Mesothelial cell of epicardium (in vitro differentiated cells): ENCODE measurements around the gene WRAP73. TPM values are rescaled to one million over a fixed set of nuclear protein-coding genes. Genes with fewer than 3 reads are reported as not detected.
A peak's percentile ranks its signal among the peaks of the same experiment; 100 is the strongest.

ENCODE experiments used
- DNase-seq, 2 experiments: peaks; one replicate each; pipeline ENCODE4 v3.0.0; 2021; ENCODE audit warnings: low spot score in 2 of 2; ENCODE audit not compliant: unreplicated experiment in 2 of 2
- H3K27ac Mint-ChIP-seq: 2 replicates; pipeline ENCODE4 v1.8.0; 2021; ENCODE audit warnings: mixed read lengths
- H3K27me3 Mint-ChIP-seq: 2 replicates; pipeline ENCODE4 v1.8.0; 2021; ENCODE audit warnings: low read depth, mixed read lengths
- H3K36me3 Mint-ChIP-seq: 2 replicates; pipeline ENCODE4 v1.8.0; 2021; ENCODE audit warnings: mixed read lengths
- H3K4me1 Mint-ChIP-seq: 2 replicates; pipeline ENCODE4 v1.8.0; 2021; ENCODE audit warnings: mixed read lengths
- H3K4me3 Mint-ChIP-seq: 2 replicates; pipeline ENCODE4 v1.8.0; 2021; ENCODE audit warnings: mild to moderate bottlenecking, moderate library complexity, mixed read lengths
- H3K9me3 Mint-ChIP-seq: 2 replicates; pipeline ENCODE4 v1.8.0; 2021; ENCODE audit warnings: mixed read lengths
- CTCF ChIP-seq: fragments of 200-600 bp; sonication (generic); IDR thresholded peaks from one replicate; pipeline ENCODE4 v1.5.0; 2021; ENCODE audit warnings: antibody characterized with exemption; ENCODE audit not compliant: unreplicated experiment
- total RNA-seq: library from RNA; stranded (reverse); gene quantifications from 3 replicates; pipeline ENCODE4 v1.2.1, GENCODE V29; 2021

WRAP73 gene
- total RNA-seq, 1 donor from 2014 or later = 20.8 TPM

DNA sequence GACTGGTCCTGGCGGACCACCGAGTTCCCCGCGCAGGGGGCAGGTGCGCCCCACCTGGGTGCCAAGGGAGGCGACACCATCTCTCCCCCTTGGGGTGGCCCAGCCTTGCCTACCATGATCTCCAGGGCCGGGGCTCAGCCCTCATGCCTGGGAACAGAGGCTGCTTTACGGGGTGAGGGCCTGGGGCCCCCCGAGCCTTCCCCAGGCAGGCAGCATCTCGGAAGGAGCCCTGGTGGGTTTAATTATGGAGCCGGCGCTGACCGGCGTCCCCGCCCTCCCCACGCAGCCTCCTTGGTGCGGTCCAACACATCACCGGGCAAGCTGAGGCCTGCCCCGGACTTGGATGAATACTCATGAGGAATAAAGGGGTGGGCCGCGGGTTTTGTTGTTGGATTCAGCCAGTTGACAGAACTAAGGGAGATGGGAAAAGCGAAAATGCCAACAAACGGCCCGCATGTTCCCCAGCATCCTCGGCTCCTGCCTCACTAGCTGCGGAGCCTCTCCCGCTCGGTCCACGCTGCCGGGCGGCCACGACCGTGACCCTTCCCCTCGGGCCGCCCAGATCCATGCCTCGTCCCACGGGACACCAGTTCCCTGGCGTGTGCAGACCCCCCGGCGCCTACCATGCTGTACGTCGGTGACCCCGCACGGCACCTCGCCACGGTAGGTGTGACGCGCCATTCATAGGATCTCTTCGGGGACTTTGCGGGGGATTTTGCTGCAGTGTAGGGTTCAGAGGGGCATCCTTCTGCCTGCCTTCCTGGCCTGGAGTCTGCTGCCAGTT lies 40.6 kb upstream of the WRAP73 start:
- DNase-seq = no peak
- no peak for TF ChIP-seq CTCF
- H3K27ac Mint-ChIP-seq = no peak overlapping the region
- no peaks in the 10 kb centered on the region for H3K36me3 Mint-ChIP-seq
- no peak overlapping the region for H3K4me3 Mint-ChIP-seq
- peaks cover 13% of the 10 kb centered on the region for H3K4me1 Mint-ChIP-seq
- peaks cover 26% of the 10 kb centered on the region for H3K27me3 Mint-ChIP-seq
- H3K9me3 Mint-ChIP-seq = no peaks in the 10 kb centered on the region

DNA sequence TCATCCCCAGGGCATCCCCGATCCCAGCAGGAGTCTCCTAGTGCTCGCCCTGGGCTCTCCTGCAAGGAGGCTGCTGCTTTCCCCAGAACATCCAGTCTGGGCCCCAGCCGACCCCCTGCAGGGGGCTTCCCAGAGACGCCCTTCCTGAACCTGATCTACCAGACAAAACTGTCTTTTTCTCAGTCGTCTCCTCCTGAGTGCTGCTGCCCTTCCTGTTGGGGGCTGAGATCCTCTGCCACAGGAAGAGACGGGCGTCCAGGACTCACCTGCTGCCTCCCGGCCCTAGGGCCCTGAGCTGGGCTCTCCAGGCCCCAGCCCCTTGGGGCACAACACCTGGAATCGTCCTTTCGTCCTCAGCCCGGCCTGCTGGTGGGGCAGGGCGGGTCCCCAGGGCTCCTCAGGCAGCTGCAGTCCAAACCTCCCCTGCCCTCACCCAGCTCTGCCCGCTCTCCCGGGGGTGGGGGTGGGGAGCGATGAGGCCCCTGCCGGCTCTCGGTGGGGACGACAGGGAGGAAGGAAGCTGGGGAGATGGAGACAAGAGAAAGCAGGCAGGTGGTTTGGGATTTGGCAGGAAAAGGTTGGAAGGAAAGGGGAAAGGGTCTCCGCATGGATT lies 39.3 kb upstream of the WRAP73 start:
- H3K27ac Mint-ChIP-seq = no peak overlapping the region
- no peak overlapping the region for H3K4me3 Mint-ChIP-seq
- H3K9me3 Mint-ChIP-seq = no peaks in the 10 kb centered on the region
- TF ChIP-seq CTCF = no peak
- no peak for DNase-seq
- H3K27me3 Mint-ChIP-seq = peaks cover 27% of the 10 kb centered on the region
- H3K36me3 Mint-ChIP-seq = no peaks in the 10 kb centered on the region
- peaks cover 20% of the 10 kb centered on the region for H3K4me1 Mint-ChIP-seq

DNA sequence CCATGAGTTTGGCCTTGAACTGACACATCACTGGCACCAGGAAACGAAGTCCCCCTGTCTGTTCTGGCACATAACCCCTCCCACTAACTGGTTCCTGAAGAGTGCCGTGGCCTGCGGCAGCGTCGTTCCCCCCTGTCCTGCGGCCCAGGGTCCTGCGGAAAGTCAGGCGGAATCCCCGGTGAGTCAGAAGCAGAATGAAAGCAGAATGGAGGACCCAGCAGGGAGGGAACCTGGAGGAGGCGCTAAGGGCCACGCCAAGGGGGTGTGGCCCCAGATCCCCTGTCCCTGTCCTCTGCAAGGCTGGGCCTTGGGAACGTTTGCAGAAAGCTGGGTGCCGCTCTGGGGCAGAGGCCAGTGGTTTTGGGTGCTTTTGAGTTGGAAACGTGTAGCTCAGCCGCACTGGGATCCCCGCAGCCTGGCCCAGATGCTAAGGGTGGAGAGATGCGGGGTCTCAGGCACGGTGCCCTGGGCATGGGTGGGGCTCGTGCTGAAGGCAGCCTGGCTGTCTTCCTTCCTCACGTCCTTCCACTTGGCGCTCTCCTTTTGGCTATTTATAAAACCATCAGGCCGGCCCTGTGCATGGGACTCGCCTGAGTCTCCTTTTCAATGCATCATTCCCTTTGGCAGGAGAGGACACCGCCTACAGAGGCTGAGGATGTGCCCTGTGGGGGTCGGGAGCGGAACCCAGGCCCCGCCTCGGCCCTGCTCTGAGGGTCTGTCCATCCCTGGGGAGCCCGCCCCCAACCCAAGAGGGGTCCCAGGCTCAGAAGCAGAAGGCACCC lies 38.6 kb upstream of the WRAP73 start:
- no peak for DNase-seq
- H3K36me3 Mint-ChIP-seq = no peaks in the 10 kb centered on the region
- no peak for TF ChIP-seq CTCF
- peaks cover 29% of the 10 kb centered on the region for H3K27me3 Mint-ChIP-seq
- no peak overlapping the region for H3K4me3 Mint-ChIP-seq
- peak overlapping the region; percentile 28 for H3K27ac Mint-ChIP-seq
- H3K4me1 Mint-ChIP-seq = peaks cover 20% of the 10 kb centered on the region
- H3K9me3 Mint-ChIP-seq = no peaks in the 10 kb centered on the region

- H3K9me3 Mint-ChIP-seq = no peaks in the 10 kb centered on the region
- H3K4me3 Mint-ChIP-seq = no peak overlapping the region
- peaks cover 33% of the 10 kb centered on the region for H3K27me3 Mint-ChIP-seq
- H3K36me3 Mint-ChIP-seq = no peaks in the 10 kb centered on the region
- no peak for TF ChIP-seq CTCF
- DNase-seq = no peak
- H3K27ac Mint-ChIP-seq = no peak overlapping the region
- peaks cover 20% of the 10 kb centered on the region for H3K4me1 Mint-ChIP-seq
These were observed 37.6 kb upstream of the WRAP73 start for GRCh38 chr1:3687504-3687903.

- no peak for DNase-seq
- peaks cover 30% of the 10 kb centered on the region for H3K27me3 Mint-ChIP-seq
- TF ChIP-seq CTCF = no peak
These were observed 36.0 kb upstream of the WRAP73 start for GRCh38 chr1:3685906-3686305.

More at GRCh38 chr1:3685906-3686305, 36.0 kb upstream of the WRAP73 start:
- Mint-ChIP-seq H3K9me3 (no peaks in the 10 kb centered on the region), H3K4me3 (no peak overlapping the region), H3K27ac (no peak overlapping the region), H3K36me3 (no peaks in the 10 kb centered on the region), H3K4me1 (peaks cover 20% of the 10 kb centered on the region)
